Pancreas (tissue), 10 donors: ENCODE results near the gene SHISAL1. TPM values are rescaled to one million over a fixed set of nuclear protein-coding genes. Genes with fewer than 3 reads are reported as not detected.
A peak's percentile ranks its signal among the peaks of the same experiment; 100 is the strongest.

Experiments
- ATAC-seq, 4 donors: fragments of 200-7000 bp; cut with Tn5 transposase; one replicate each; pipeline versions ENCODE4 v1.8.0 to v1.9.1; 2020; ENCODE audit warnings: mild to moderate bottlenecking in 4 of 4, moderate library complexity in 4 of 4
- DNase-seq, 6 donors: peaks; one replicate each; pipeline ENCODE4 v3.0.0-alpha.2; 2020
- FAIRE-seq: peaks from 2 replicates; lab custom pipeline; 2012; peaks lifted over from hg19 to GRCh38; lab: Jason Lieb, UNC
- H3K27ac ChIP-seq, 4 donors: fragments of 200-600 bp; sonication (generic); 1 replicate in 3 of 4; 2 replicates in 1 of 4; pipeline versions ENCODE4 v1.5.0 to v1.8.0; 2020
- H3K27me3 ChIP-seq, 4 donors: fragments of 200-600 bp; one replicate each; pipeline ENCODE4 v1.8.0; 2021
- H3K36me3 ChIP-seq, 3 donors: fragments of 200-600 bp; sonication (generic) in 1 of 3; one replicate each; pipeline versions ENCODE4 v1.5.0 to v1.8.0; 2020 to 2021
- H3K4me1 ChIP-seq, 3 donors: fragments of 200-600 bp; one replicate each; pipeline ENCODE4 v1.8.0; 2021
- H3K4me3 ChIP-seq, 4 donors: fragments of 200-600 bp; sonication (generic) in 2 of 4; one replicate each; pipeline versions ENCODE4 v1.5.0 to v1.8.0; 2020 to 2021
- H3K9me3 ChIP-seq, 4 donors: fragments of 200-600 bp; one replicate each; pipeline ENCODE4 v1.8.0; 2021
- WGBS, 2 donors: extraction: QIAGEN DNeasy Blood & Tissue Kit; methylation state at CpG; one replicate each; pipeline ENCODE4 v1.1.7; 2013; 5-methylcytosine and 5-hydroxymethylcytosine counted together
- intact Hi-C, 3 donors: fragments of 100-400 bp; cut with DNase I; formaldehyde crosslinking; loops; one replicate each; pipeline versions ENCODE4 v1.11.1 to v1.14.2; 2022
- polyA plus RNA-seq, 2 donors: library from polyadenylated mRNA; stranded (reverse); fragments of 200-250 nt; gene quantifications; one replicate each; pipeline ENCODE4 v1.2.3, GENCODE V29; 2013
- total RNA-seq, 6 donors: library from RNA; stranded (reverse); fragmentation: NEBNext Ultra II Directional in 4 of 6; extraction: Animal tissue kit (Norgen Biotek cat#: 25700) in 4 of 6; gene quantifications; one replicate each; pipeline versions ENCODE4 v1.2.1 to v1.2.4, GENCODE V29; 2021 to 2023
- TF ChIP-seq, protein P1 (sequence below), 4 donors: fragments of 200-600 bp; sonication (generic) in 3 of 4; IDR thresholded peaks; one replicate each; pipeline versions ENCODE4 v1.5.0 to v1.8.0; 2021; ENCODE audit warnings: antibody characterized with exemption in 4 of 4
- donor health status: healthy with polysubstance abuse.
- donor health status: DM: no; HTN: no; CAD: no; lungs with moderate emphysema.
- donor health status: DM: no; HTN: no; CAD: no.
- donor health status: control.
- donor health status: control.
- donor health status: Bipolar disorder and iron deficiency.
- donor health status: DM: yes; HTN: yes; CAD: no.
- donor health status: DM: no; HTN: no; CAD: no.
- donor health status: DM: no; HTN: no; CAD: no.
- donor health status: DM: yes; HTN: yes; CAD: no.

SHISAL1 gene
- total and polyA plus RNA-seq, 8 donors = 0.35 to 1.3 (median 0.54) TPM

DNA sequence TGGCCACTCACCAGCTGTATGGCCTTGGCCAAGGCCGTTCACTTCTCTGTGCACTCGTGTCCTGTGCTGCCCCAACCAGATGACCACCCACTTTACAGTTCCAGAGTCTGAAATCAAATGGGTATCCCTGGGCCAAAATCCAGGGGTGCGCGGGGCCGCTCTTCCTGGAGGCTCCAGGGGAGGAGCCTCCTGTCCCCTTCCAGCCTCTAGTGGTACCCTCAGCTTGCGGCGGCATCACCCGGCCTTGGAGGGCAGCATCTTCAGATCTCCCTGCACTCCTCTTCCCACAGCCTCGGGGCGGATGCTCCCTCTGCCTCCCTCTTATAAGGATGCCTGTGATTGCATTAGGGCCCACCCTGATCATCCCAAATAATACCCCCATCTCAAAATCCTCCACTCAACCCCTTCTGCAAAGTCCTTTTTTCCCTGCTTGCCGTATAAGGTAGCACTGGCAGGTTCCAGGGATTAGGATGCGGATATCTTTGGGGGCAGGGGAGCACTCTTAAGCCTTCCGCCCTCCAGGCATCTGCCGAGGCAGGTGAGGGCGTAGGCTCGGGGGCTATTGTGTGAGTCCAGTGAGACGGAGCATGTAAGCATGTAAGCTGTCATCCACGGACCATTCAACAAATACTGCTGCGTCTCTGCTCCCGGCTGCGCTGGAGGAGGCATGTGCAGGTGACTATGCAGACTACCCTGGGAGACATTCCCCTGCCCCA, 24.4 kb upstream of the SHISAL1 start:
- Histone ChIP-seq H3K4me3 (no peak overlapping the region), H3K27ac (no peak overlapping the region), H3K27me3 (no peaks in the 10 kb centered on the region), H3K9me3 (no peaks in the 10 kb centered on the region), H3K4me1 (no peaks in the 10 kb centered on the region), H3K36me3 (no peaks in the 10 kb centered on the region)
- DNase-seq (no peak), ATAC-seq (no peak), FAIRE-seq (no peak)
- intact Hi-C loops = no loop called here
- TF ChIP-seq, protein P1, sequence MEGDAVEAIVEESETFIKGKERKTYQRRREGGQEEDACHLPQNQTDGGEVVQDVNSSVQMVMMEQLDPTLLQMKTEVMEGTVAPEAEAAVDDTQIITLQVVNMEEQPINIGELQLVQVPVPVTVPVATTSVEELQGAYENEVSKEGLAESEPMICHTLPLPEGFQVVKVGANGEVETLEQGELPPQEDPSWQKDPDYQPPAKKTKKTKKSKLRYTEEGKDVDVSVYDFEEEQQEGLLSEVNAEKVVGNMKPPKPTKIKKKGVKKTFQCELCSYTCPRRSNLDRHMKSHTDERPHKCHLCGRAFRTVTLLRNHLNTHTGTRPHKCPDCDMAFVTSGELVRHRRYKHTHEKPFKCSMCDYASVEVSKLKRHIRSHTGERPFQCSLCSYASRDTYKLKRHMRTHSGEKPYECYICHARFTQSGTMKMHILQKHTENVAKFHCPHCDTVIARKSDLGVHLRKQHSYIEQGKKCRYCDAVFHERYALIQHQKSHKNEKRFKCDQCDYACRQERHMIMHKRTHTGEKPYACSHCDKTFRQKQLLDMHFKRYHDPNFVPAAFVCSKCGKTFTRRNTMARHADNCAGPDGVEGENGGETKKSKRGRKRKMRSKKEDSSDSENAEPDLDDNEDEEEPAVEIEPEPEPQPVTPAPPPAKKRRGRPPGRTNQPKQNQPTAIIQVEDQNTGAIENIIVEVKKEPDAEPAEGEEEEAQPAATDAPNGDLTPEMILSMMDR (IDR thresholded peaks at IDR 0.05) = no peak
- WGBS, 2 donors = 50 to 54% methylated on average over 21 of the region's 21 CpGs

DNA sequence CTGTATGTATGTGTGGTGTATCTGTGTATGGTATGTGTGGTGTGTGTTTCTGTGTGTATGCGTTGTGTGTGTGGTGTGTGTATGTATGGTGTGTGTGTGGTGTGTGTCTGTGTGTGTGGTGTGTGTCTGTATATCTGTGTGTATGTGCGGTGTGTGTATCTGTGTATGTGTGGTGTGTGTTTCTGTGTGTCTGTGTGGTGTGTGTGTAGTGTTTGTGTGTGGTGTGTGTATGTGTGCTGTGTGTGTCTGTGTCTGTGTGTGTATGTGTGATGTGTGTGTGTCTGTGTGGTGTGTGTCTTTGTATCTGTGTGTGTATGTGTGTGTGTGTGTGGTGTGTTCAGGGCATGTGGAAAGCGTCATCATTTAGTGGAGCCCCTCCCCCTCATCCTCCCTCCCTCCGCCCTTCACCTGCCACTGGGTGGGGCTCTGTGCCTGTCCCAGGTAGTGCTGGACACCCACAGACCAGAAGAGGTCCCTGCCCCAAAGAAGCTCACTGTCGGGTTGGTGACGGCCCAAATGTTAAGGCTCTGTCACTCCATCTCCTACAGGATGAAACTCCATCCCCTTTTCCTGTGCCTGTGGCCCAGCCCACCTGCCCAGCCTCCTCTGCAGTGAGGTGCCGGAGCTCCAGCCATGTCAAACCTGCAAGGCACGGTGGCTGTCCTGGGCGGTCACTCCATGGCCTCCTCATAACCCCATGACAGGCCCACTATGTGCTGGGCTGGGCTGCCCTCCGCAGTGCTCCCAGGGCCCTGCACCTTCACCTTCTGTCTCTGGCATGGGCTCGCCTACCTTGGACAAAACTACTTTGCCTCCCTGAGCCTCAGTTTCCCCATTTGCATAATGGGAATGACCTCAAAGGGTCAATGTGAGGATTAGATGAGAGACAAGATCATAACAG, 23.4 kb upstream of the SHISAL1 start:
- WGBS, 2 donors = 47 to 48% methylated on average over 11 of the region's 11 CpGs
- no peak overlapping the region for H3K27ac ChIP-seq
- H3K36me3 ChIP-seq = no peaks in the 10 kb centered on the region
- DNase-seq (no peak), ATAC-seq (peak in 2 of 4 donors; percentile 21 to 43), FAIRE-seq (no peak)
- TF ChIP-seq, protein P1 (IDR thresholded peaks at IDR 0.05) = no peak
- intact Hi-C loops = no loop called here
- H3K9me3 ChIP-seq = no peaks in the 10 kb centered on the region
- no peaks in the 10 kb centered on the region for H3K4me1 ChIP-seq
- no peak overlapping the region for H3K4me3 ChIP-seq
- H3K27me3 ChIP-seq = no peaks in the 10 kb centered on the region

DNA sequence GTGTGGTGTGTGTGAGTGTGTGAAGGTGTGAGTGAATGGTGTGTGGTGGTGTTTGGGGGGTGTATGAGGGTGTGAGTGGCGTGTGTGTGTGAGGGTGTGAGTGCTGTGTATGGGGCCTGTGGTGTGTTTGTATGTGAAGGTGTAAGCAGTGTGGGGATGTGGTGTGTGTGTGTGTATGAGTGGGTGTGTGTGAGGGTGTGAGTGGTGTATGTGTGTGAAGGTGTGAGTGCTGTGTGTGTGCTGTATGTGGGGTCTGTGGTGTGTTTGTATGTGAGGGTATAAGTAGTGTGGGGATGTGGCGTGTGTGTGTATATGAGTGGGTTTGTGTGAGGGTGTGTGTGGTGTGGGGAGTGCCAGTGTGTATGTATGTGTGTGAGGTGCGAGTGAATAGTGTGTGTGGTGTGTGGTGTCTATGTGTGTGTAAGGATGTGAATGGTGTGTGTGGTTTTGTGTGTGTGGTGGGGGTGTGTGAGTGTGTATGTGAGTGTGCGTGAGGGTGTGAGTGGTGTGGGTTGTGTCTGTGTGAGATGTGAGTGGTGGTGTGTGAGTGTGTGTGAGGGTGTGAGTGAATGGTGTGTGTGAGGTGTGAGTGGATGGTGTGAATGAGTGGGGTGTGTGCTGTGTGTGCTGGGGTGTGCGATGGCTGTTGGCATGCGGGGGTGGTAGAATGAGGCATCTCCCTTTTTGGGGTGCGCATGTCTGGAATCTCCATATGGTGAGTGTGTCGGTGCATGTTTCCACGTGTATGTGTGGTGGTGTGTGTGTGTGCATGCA, 22.5 kb upstream of the SHISAL1 start:
- H3K27me3 ChIP-seq = peaks cover 0 to 7% (median 2%) of the 10 kb centered on the region in 4 donors
- WGBS, 2 donors = 81 to 87% methylated on average over 9 of the region's 9 CpGs
- H3K4me1 ChIP-seq = no peaks in the 10 kb centered on the region
- no peak overlapping the region for H3K27ac ChIP-seq
- no peak for FAIRE-seq
- H3K9me3 ChIP-seq = no peaks in the 10 kb centered on the region
- H3K36me3 ChIP-seq = no peaks in the 10 kb centered on the region
- TF ChIP-seq, protein P1 (IDR thresholded peaks at IDR 0.05) = no peak
- DNase-seq = no peak
- no peak overlapping the region for H3K4me3 ChIP-seq
- intact Hi-C loops = no loop called here
- ATAC-seq = no peak

DNA sequence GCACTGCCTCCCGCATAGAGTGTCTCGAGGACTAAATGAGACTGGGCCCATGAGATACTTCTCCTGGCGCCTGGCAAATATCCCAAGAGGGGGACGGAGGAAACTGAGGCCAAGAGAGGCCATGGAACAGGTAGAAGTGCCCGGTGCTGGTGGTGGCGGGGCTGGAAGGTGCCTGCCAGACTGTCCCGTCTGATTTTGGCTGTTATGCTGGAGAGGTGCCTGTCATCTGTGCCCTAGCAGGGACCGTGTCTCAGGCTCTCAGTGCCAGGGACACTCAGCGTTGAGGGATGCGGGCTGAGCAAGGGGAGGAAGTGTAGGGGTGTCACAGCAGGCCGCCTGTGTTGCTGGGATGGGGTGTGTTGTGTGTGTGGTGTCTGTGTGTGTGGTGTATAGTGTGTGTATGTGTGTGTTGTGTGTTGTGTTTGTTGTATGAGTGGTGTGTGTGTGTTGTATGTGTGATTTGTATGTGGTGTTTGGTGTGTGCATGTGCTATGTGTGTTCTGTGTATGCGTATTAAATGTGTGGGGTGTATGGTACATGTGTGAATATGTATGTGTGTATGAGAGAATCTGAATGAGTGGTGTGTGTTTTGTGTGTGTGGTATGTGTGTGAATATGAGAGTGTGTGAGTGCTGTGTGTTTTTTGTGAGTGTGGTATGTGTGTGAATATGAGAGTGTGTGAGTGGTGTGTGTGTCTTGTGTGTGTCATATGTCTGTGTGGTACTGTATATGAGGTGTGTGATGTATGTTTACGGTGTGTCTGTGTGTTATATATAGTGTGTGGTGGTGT, 21.3 kb upstream of the SHISAL1 start:
- TF ChIP-seq, protein P1 (IDR thresholded peaks at IDR 0.05) = no peak
- DNase-seq (no peak), FAIRE-seq (no peak), ATAC-seq (no peak)
- Histone ChIP-seq H3K27ac (no peak overlapping the region), H3K27me3 (peaks cover 0 to 11% (median 2%) of the 10 kb centered on the region in 4 donors), H3K4me1 (no peaks in the 10 kb centered on the region), H3K9me3 (no peaks in the 10 kb centered on the region), H3K4me3 (no peak overlapping the region), H3K36me3 (no peaks in the 10 kb centered on the region)
- intact Hi-C loops = no loop called here
- WGBS, 2 donors = 60 to 69% methylated on average over 13 of the region's 13 CpGs
